GM15510 (cell line): ENCODE data around the gene ZFP28.

ENCODE experiments used
- POLR2A ChIP-seq: IDR thresholded peaks from 3 replicates; pipeline ENCODE4 v1.6.1; 2011; ENCODE audit warnings: borderline replicate concordance; ENCODE audit not compliant: insufficient read length; ENCODE audit errors: extremely low read depth

The ZFP28 gene

DNA sequence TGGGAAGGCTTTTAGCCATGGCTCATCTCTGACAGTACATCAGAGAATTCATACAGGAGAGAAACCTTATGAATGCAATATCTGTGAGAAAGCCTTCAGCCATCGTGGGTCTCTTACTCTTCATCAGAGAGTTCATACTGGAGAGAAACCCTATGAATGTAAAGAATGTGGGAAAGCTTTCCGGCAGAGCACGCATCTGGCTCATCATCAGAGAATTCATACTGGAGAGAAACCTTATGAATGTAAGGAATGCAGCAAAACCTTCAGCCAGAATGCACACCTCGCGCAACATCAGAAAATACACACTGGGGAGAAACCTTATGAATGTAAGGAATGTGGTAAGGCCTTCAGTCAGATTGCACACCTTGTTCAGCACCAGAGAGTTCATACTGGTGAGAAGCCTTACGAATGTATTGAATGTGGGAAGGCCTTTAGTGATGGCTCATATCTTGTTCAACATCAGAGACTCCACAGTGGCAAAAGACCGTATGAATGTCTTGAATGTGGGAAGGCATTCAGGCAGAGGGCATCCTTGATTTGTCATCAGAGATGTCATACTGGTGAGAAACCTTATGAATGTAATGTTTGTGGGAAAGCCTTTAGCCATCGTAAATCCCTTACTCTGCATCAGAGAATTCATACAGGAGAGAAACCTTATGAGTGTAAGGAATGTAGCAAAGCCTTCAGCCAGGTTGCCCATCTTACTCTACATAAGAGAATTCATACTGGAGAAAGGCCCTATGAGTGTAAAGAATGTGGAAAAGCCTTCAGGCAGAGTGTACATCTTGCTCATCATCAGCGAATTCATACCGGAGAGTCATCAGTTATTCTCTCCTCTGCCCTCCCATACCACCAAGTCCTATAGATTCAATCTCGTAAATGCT is 39.2 kb downstream of the ZFP28 start:
- no peak for TF ChIP-seq POLR2A

DNA sequence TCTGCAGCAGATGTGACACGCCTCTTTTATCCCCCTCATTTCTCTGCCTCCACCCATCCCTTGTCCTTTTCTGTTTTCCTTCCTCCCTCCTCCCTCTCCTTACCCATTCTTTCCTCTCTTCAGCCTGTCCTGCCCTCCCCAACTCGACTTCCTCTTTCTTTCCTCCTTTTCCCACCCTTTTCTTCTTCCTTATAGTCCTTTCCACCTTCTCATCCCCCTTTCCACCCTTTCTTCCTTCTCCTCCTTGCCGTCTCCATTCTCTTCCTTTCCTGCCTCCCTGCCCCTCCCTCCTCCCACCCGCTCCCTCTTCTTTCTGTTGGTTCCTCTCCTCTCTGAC is 55.7 kb downstream of the ZFP28 start:
- no peak for TF ChIP-seq POLR2A

DNA sequence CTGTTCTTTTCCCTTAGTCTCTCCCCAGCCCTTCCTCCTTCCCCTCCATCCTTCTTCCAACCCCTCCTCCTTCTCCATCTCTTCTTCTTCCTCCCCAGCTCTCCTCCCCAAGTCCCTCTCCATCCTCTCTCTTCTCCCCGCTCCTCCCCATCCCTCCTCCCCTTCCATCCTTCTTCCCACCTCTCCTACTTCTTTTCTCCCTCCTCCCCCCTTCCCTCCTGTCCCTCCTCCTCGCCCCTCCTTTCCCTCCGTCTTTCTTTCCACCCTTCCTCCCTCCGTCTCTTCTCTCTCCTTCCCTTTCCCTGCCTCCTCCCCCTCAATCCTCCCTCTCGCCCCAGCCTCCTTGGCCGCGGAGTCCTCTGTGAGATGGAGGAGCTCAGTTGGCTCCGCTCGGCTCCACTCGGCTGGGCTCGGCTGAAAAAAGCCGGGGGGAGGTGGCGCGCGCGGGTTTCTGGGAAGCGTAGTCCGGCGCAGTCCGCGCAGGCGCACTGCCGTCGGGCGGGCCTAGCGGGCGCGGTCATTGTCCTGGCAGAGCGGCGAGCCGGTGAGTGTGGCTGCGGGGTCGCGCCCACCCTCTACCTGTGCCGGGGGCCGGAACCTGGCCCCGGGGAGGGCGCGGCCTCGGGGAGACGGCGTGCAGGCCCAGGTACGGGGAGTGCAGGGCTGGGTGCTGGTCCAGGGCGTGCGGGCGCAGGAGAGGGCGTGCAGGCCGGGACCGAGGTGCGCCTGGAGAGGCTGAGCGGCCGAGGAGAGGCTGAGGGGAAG is 56.2 kb downstream of the ZFP28 start, which contains the start of gene ZNF71:
ZNF71 (plus strand) TSS at position 520 of the 765 bp plus-strand sequence. CDS start 6,257 bp downstream, outside the sequence.
- no peak for TF ChIP-seq POLR2A

DNA sequence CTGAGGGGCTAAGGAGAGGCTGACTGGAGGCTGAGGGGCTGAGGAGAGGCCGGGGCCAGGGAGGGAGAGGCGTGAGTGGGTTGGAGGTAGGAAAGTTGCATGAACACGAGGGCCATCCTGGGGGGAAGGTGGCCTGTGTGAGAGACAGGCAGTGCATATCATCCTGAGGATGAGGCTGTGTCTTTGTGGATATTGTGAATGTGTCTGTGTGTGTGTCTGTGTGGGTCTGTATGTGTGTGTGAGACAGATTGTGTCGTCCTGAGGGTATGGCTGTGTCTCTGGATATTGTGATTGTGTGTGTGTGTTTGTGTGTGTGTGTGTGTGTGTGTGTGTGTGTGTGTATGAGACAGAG is 56.8 kb downstream of the ZFP28 start:
- TF ChIP-seq POLR2A = no peak

DNA sequence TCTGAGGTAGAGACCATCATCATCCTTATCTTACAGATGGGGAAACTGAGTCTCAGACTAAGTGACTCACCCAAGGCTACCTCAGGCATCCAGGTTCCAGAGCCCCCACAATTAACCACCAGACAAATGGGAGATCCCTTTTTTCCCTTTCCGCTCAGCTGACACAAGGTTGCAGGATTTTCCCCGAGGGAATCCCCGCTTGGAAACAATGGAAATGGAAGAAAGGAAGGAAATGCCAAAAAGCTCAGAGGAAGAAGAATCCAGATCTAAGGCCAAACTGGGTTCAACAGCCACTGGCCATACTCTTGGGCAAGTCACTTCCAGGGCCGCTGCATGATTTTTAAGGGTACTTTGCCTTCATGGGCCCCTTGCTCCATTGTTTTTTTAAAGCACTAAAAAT is 57.9 kb downstream of the ZFP28 start:
- TF ChIP-seq POLR2A = no peak

DNA sequence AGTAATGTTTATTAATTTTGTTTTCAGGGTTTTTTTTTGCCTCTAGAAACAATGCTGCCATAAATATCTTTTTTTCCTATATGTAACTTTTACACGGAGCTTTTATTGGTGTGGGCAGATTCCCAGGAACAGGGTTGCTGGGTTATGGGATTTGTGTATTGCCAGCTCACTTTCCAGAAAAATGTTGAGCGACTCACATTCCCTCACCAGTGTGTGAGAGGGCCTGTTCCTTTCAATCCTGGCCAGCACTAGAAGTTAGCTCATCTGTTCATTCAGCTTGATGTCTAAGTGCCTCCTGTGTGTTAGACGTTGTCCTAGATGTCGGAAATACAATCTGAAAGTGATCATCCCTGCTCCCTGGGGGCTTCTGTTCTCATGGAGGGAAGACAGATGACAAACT is 58.9 kb downstream of the ZFP28 start:
- no peak for TF ChIP-seq POLR2A

DNA sequence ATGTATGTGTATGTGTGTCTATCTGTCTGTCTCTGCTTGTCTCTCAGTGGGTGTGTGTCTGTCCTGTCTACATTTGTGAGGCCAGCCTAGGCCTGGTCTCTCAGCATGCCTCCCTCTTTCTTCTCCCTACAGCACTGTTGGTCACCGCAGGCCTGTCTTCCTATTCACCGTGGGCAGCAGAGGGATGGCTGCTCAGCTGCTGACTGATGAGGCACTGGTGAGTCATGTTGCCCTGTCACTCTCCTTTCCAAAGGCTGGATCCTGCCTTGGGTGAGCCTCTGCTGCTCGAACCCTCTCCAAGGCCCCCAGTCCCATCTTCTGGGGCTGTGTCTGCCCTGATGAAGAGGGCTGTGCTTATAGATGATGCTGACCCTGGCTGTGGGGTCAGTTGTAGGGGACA is 62.6 kb downstream of the ZFP28 start:
- TF ChIP-seq POLR2A = no peak

DNA sequence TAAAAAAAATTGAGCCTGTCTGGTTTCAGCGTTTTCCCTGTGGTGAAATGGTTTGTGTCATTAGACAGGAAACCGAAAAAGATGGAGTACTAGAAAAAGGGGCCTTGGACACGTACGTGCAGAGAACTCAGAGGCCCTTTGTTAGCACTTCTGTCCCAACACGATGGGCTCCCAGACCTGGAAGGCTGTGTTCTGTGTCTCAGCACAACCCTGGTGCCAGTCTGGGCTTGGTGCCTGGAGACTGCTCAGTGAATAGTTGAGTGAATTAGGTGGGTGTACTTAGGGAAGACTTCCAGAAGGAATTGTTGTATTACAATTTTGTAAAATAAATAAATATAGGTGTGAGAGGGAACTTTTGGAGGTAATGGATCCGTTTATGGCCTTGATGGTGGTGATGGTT is 65.1 kb downstream of the ZFP28 start:
- no peak for TF ChIP-seq POLR2A
